Measurements from ENCODE around the gene AP1S3. TPM values are rescaled to one million over a fixed set of nuclear protein-coding genes. Genes with fewer than 3 reads are reported as not detected.
"Not testable (repeated sequence)": the region's sequence is repeated elsewhere in the genome, so short reads cannot be mapped to it uniquely, and the experiment has no call there.

Gene AP1S3
- total RNA-seq, result 4.0 TPM

GRCh38 chr2:223837287-223838061 lies at the start of gene AP1S3:
TSS of gene AP1S3 (minus strand) at chr2:223837582. CDS start at chr2:223837450, 132 bp downstream.
- peak; percentile 8 for DNase-seq

- no peak for DNase-seq
Measured at GRCh38 chr2:223887127-223887526, 49.7 kb upstream of the AP1S3 start.

- DNase-seq, result no peak
Measured at GRCh38 chr2:223886726-223887125, 49.3 kb upstream of the AP1S3 start.

GRCh38 chr2:223884399-223884798 lies 47.0 kb upstream of the AP1S3 start:
- DNase-seq, result no peak

- no peak for DNase-seq
Measured at GRCh38 chr2:223882715-223883114, 45.3 kb upstream of the AP1S3 start.

GRCh38 chr2:223880796-223881195 lies 43.4 kb upstream of the AP1S3 start:
- no peak for DNase-seq

GRCh38 chr2:223877721-223878410 lies 40.5 kb upstream of the AP1S3 start:
- DNase-seq, result no peak

GRCh38 chr2:223873672-223874071 lies 36.3 kb upstream of the AP1S3 start:
- no peak for DNase-seq

GRCh38 chr2:223872772-223873171 lies 35.4 kb upstream of the AP1S3 start:
- not testable (repeated sequence) for DNase-seq

- not testable (repeated sequence) for DNase-seq
Measured at GRCh38 chr2:223871661-223872060, 34.3 kb upstream of the AP1S3 start.

GRCh38 chr2:223870840-223871611 lies 33.6 kb upstream of the AP1S3 start:
- DNase-seq, result peak; percentile 15

- no peak for DNase-seq
Measured at GRCh38 chr2:223868005-223868404, 30.6 kb upstream of the AP1S3 start.

- DNase-seq, result no peak
Measured at GRCh38 chr2:223865907-223866508, 28.6 kb upstream of the AP1S3 start.

GRCh38 chr2:223865124-223865523 lies 27.7 kb upstream of the AP1S3 start:
- no peak for DNase-seq

- DNase-seq, result no peak
Measured at GRCh38 chr2:223863491-223863890, 26.1 kb upstream of the AP1S3 start.

- no peak for DNase-seq
Measured at GRCh38 chr2:223860809-223861738, 23.7 kb upstream of the AP1S3 start.

- no peak for DNase-seq
Measured at GRCh38 chr2:223859070-223859469, 21.7 kb upstream of the AP1S3 start.

- DNase-seq, result no peak
Measured at GRCh38 chr2:223856584-223856983, 19.2 kb upstream of the AP1S3 start.

- DNase-seq, result no peak
Measured at GRCh38 chr2:223856021-223856420, 18.6 kb upstream of the AP1S3 start.

GRCh38 chr2:223855426-223855825 lies 18.0 kb upstream of the AP1S3 start:
- DNase-seq, result no peak

- DNase-seq, result no peak
Measured at GRCh38 chr2:223854741-223855140, 17.4 kb upstream of the AP1S3 start.
